ENCODE measurements around the gene IFNLR1. TPM values are rescaled to one million over a fixed set of nuclear protein-coding genes. Genes with fewer than 3 reads are reported as not detected.

IFNLR1 gene
- total RNA-seq, 1 donor from 2014 or later, result 11.1 TPM

- no peak for ATAC-seq
- intact Hi-C loops (cut with DNase I), result no loop called here
Measured at GRCh38 chr1:24226749-24227148, 39.7 kb upstream of the IFNLR1 start.

DNA sequence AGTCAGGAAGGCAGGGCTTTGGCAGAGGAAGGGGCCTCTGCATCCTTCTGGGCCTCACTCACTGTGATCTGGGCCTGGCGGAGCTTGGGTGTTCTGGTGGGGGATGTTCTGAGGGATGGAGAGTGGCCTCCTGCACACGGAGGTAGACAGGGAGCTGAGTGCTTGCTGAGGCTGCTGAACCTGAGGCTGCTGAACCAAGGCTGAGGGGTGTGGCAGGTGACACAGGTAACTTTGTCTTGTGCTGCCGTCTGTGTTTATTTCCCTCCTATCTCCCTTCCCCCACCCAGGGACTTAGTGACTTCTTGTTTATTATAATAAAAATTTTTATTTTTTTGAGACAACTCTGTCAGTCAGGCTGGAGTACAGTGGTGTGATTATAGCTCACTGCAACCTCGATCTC lies 37.7 kb upstream of the IFNLR1 start:
- intact Hi-C loops (cut with DNase I), result no loop called here
- Histone ChIP-seq H3K9me3 (no peaks in the 10 kb centered on the region), H3K27ac (no peak overlapping the region), H3K4me1 (no peaks in the 10 kb centered on the region), H3K27me3 (no peaks in the 10 kb centered on the region), H3K4me3 (no peak overlapping the region), H3K36me3 (no peaks in the 10 kb centered on the region)
- TF ChIP-seq, protein P1, sequence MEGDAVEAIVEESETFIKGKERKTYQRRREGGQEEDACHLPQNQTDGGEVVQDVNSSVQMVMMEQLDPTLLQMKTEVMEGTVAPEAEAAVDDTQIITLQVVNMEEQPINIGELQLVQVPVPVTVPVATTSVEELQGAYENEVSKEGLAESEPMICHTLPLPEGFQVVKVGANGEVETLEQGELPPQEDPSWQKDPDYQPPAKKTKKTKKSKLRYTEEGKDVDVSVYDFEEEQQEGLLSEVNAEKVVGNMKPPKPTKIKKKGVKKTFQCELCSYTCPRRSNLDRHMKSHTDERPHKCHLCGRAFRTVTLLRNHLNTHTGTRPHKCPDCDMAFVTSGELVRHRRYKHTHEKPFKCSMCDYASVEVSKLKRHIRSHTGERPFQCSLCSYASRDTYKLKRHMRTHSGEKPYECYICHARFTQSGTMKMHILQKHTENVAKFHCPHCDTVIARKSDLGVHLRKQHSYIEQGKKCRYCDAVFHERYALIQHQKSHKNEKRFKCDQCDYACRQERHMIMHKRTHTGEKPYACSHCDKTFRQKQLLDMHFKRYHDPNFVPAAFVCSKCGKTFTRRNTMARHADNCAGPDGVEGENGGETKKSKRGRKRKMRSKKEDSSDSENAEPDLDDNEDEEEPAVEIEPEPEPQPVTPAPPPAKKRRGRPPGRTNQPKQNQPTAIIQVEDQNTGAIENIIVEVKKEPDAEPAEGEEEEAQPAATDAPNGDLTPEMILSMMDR (IDR thresholded peaks at IDR 0.05), result no peak
- DNase-seq (no peak), ATAC-seq (no peak)

More at GRCh38 chr1:24226749-24227148, 39.7 kb upstream of the IFNLR1 start:
- Histone ChIP-seq H3K27me3 (no peaks in the 10 kb centered on the region), H3K4me3 (no peak overlapping the region), H3K36me3 (no peaks in the 10 kb centered on the region), H3K27ac (no peak overlapping the region), H3K4me1 (no peaks in the 10 kb centered on the region), H3K9me3 (no peaks in the 10 kb centered on the region)
- TF ChIP-seq, protein P1 (IDR thresholded peaks at IDR 0.05), result no peak
- DNase-seq, result no peak

DNA sequence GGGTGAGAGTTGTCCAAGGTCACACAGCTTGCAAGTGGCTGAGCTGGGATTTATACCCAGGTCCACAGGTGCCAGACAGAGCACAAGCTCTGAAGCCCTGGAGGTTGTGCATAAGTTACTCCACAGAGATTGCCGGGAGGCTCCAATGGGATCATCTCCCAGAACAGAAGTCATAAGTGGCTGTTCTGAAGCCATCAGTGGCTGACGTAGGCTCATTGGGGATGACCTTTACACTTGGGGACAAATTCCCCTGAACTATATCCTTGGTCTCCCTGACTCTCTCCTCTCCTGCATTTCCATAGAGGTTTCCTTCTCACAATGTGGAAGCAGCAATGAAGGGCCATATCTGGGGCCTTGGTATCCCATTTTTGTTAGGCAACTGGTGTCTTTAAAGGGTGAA lies 37.0 kb upstream of the IFNLR1 start:
- Histone ChIP-seq H3K36me3 (no peaks in the 10 kb centered on the region), H3K9me3 (no peaks in the 10 kb centered on the region), H3K27ac (no peak overlapping the region), H3K4me1 (no peaks in the 10 kb centered on the region), H3K4me3 (no peak overlapping the region), H3K27me3 (no peaks in the 10 kb centered on the region)
- intact Hi-C loops (cut with DNase I), result no loop called here
- TF ChIP-seq, protein P1 (IDR thresholded peaks at IDR 0.05), result no peak
- no peak for ATAC-seq
- DNase-seq, result no peak

GRCh38 chr1:24222793-24223192 lies 35.7 kb upstream of the IFNLR1 start:
- TF ChIP-seq, protein P1 (IDR thresholded peaks at IDR 0.05), result no peak
- DNase-seq (no peak), ATAC-seq (no peak)
- no peaks in the 10 kb centered on the region for H3K9me3 ChIP-seq
- no peaks in the 10 kb centered on the region for H3K4me1 ChIP-seq
- intact Hi-C loops (cut with DNase I), result no loop called here
- H3K27ac ChIP-seq, result no peak overlapping the region
- H3K4me3 ChIP-seq, result no peak overlapping the region
- no peaks in the 10 kb centered on the region for H3K36me3 ChIP-seq
- H3K27me3 ChIP-seq, result no peaks in the 10 kb centered on the region

GRCh38 chr1:24222008-24222605 lies 35.0 kb upstream of the IFNLR1 start:
- Histone ChIP-seq H3K9me3 (no peaks in the 10 kb centered on the region), H3K4me1 (no peaks in the 10 kb centered on the region), H3K27ac (no peak overlapping the region), H3K4me3 (no peak overlapping the region), H3K36me3 (no peaks in the 10 kb centered on the region), H3K27me3 (peaks cover 3% of the 10 kb centered on the region)
- intact Hi-C loops (cut with DNase I), result no loop called here
- ATAC-seq (no peak), DNase-seq (no peak)
- TF ChIP-seq, protein P1 (IDR thresholded peaks at IDR 0.05), result no peak

DNA sequence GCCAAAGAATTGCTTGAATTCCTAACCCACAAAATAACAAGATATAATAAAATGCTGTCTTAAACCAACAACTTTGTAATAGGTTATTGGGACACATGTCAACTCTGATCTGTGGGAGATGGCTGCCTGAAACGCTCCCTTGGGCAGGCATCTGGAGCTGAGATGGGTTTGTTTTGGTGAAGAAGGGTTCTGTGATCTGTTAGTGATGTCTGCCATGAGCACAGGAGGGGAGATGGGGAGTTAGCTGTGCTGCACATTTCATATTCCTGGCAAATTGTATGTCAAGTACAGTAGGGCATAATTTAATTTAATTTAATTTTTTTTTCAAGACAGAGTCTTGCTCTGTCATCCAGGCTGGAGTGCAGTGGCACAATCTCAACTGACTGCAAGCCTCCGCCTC lies 34.2 kb upstream of the IFNLR1 start:
- Histone ChIP-seq H3K4me3 (no peak overlapping the region), H3K4me1 (no peaks in the 10 kb centered on the region), H3K36me3 (no peaks in the 10 kb centered on the region), H3K27ac (no peak overlapping the region), H3K9me3 (no peaks in the 10 kb centered on the region), H3K27me3 (peaks cover 3% of the 10 kb centered on the region)
- TF ChIP-seq, protein P1 (IDR thresholded peaks at IDR 0.05), result no peak
- DNase-seq (no peak), ATAC-seq (no peak)
- intact Hi-C loops (cut with DNase I), result no loop called here
